Body of pancreas (tissue), 4 donors: Measurements from ENCODE around the gene CHMP1B.

Experiments used
- POLR2A ChIP-seq, 3 donors: fragments of 450-650 bp; IDR thresholded peaks; one replicate each; pipeline ENCODE4 v1.6.1; 2016; ENCODE audit warnings: antibody characterized with exemption in 3 of 3, mild to moderate bottlenecking in 2 of 3
- TF ChIP-seq, protein P1 (sequence below), 7 experiments: fragments of 450-650 bp in 4 of 7; fragments of 200-600 bp in 3 of 7; sonication (generic) in 3 of 7; IDR thresholded peaks; one replicate each; pipeline ENCODE4 v1.5.1; 2016 to 2019; ENCODE audit warnings: antibody characterized with exemption in 7 of 7

- TF ChIP-seq POLR2A (IDR thresholded peaks at IDR 0.05), result no peak
- TF ChIP-seq, protein P1, sequence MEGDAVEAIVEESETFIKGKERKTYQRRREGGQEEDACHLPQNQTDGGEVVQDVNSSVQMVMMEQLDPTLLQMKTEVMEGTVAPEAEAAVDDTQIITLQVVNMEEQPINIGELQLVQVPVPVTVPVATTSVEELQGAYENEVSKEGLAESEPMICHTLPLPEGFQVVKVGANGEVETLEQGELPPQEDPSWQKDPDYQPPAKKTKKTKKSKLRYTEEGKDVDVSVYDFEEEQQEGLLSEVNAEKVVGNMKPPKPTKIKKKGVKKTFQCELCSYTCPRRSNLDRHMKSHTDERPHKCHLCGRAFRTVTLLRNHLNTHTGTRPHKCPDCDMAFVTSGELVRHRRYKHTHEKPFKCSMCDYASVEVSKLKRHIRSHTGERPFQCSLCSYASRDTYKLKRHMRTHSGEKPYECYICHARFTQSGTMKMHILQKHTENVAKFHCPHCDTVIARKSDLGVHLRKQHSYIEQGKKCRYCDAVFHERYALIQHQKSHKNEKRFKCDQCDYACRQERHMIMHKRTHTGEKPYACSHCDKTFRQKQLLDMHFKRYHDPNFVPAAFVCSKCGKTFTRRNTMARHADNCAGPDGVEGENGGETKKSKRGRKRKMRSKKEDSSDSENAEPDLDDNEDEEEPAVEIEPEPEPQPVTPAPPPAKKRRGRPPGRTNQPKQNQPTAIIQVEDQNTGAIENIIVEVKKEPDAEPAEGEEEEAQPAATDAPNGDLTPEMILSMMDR (IDR thresholded peaks at IDR 0.05), result no peak
Observed at GRCh38 chr18:11820697-11821096, 30.5 kb upstream of the CHMP1B start.
